D341Med (cell line): Measurements from ENCODE around the gene YKT6.
"Not testable (repeated sequence)": the region's sequence is repeated elsewhere in the genome, so short reads cannot be mapped to it uniquely, and the experiment has no call there.

Experiments used
- DNase-seq: peaks from one replicate; pipeline ENCODE4 v3.0.0; 2012; ENCODE audit warnings: low spot score

The YKT6 gene

GRCh38 chr7:44172352-44172751 lies 28.4 kb upstream of the YKT6 start:
- DNase-seq, result no peak

GRCh38 chr7:44172803-44173424 lies 27.9 kb upstream of the YKT6 start:
- no peak for DNase-seq

- DNase-seq, result no peak
Observed at GRCh38 chr7:44173911-44174693, 26.7 kb upstream of the YKT6 start.

- DNase-seq, result not testable (repeated sequence)
Observed at GRCh38 chr7:44174694-44174948, 26.2 kb upstream of the YKT6 start.

GRCh38 chr7:44175730-44176129 lies 25.0 kb upstream of the YKT6 start:
- no peak for DNase-seq

GRCh38 chr7:44176486-44176885 lies 24.3 kb upstream of the YKT6 start:
- no peak for DNase-seq

GRCh38 chr7:44177570-44178131 lies 23.1 kb upstream of the YKT6 start:
- DNase-seq, result no peak

- DNase-seq, result no peak
Observed at GRCh38 chr7:44180631-44181030, 20.1 kb upstream of the YKT6 start.

GRCh38 chr7:44182827-44183226 lies 18.0 kb upstream of the YKT6 start:
- DNase-seq, result no peak

GRCh38 chr7:44183386-44183785 lies 17.4 kb upstream of the YKT6 start:
- no peak for DNase-seq

GRCh38 chr7:44184206-44184872 lies 16.4 kb upstream of the YKT6 start:
- no peak for DNase-seq

- DNase-seq, result no peak
Observed at GRCh38 chr7:44184873-44185446, 15.8 kb upstream of the YKT6 start.

- DNase-seq, result no peak
Observed at GRCh38 chr7:44185729-44186128, 15.0 kb upstream of the YKT6 start.

- DNase-seq, result no peak
Observed at GRCh38 chr7:44186736-44187135, 14.0 kb upstream of the YKT6 start.

GRCh38 chr7:44187636-44188416 lies 13.0 kb upstream of the YKT6 start:
- DNase-seq, result no peak

- no peak for DNase-seq
Observed at GRCh38 chr7:44188480-44189225, 12.1 kb upstream of the YKT6 start.

GRCh38 chr7:44189286-44189992 lies 11.3 kb upstream of the YKT6 start, which contains the start of gene GCK:
TSS of gene GCK (minus strand) at chr7:44189439. CDS start at chr7:44188953, 486 bp downstream.
- DNase-seq, result no peak

GRCh38 chr7:44189993-44190872 lies 10.5 kb upstream of the YKT6 start:
- no peak for DNase-seq

GRCh38 chr7:44191171-44191570 lies 9.6 kb upstream of the YKT6 start:
- no peak for DNase-seq
